Epidermal melanocyte (primary cell): Measurements from ENCODE around the gene CERS1.

Experiments used
- DNase-seq: peaks from one replicate; pipeline ENCODE4 v3.0.0; 2011; ENCODE audit warnings: low spot score; ENCODE audit not compliant: insufficient read length

The CERS1 gene

DNA sequence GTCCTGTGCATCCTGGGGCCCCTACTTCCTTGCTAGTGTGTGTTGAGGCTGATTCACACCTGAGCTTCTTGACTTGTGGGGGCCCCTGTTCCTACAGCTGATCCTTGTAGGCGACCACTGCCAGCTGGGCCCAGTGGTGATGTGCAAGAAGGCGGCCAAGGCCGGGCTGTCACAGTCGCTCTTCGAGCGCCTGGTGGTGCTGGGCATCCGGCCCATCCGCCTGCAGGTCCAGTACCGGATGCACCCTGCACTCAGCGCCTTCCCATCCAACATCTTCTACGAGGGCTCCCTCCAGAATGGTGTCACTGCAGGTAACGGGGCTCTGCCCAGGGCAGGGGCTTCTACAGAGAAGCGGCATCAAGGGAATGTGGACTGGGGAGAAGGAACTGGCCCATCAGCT, 38.7 kb downstream of the CERS1 start:
- DNase-seq: no peak

DNA sequence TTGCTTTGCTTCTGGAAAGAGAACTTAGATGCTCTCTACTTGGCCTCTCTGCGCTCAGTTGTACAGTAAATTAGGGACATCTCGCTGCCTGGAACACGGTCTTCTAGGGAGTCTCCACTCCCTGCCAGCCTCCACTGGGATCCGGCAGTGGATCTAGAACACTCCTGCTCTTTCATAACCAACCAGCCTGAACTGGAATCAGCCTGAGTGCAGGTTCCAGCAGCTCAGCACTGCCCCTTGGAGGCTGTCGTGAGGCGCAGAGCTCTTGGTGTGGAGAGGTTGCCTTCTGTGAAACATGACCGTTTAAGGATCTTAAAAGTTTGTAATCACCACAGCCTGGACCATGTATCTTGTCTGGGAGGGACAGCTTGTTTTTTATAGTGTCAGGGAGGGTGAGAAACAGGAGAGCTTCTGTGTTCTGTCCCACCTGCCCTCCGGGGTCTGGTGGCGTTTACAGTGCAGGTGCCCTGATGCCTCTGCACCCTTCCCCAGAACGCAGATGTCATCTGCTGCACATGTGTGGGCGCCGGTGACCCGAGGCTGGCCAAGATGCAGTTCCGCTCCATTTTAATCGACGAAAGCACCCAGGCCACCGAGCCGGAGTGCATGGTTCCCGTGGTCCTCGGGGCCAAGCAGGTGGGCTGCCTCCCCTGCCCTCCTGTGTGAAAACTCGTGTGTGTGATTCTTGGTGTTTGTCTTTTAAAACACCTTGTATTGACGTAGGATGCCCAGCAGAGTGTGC, 39.4 kb downstream of the CERS1 start:
- DNase-seq: no peak

DNA sequence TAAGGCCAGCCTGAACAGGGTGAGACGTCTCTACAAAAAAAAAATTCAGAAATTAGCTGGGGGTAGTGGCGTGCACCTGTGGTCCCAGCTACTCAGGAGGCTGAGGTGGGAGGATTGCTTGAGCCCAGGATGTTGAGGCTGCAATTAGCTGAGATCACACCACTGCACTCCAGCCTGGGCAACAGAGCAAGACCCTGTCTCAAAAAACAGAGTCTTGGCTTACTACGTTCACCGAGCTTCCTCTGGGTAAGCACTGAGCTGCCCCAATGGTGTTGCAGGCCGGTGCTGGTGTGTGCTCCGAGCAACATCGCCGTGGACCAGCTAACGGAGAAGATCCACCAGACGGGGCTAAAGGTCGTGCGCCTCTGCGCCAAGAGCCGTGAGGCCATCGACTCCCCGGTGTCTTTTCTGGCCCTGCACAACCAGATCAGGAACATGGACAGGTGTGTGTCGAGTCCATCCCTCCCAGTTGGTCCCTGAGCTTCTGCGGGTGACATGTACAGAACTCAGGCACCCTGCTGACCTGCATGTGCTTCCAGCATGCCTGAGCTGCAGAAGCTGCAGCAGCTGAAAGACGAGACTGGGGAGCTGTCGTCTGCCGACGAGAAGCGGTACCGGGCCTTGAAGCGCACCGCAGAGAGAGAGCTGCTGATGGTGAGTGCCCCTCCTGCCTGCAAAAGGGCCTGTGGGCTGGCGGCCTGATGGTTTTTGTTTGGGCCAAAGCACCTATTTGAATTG, 40.1 kb downstream of the CERS1 start:
- no peak for DNase-seq

DNA sequence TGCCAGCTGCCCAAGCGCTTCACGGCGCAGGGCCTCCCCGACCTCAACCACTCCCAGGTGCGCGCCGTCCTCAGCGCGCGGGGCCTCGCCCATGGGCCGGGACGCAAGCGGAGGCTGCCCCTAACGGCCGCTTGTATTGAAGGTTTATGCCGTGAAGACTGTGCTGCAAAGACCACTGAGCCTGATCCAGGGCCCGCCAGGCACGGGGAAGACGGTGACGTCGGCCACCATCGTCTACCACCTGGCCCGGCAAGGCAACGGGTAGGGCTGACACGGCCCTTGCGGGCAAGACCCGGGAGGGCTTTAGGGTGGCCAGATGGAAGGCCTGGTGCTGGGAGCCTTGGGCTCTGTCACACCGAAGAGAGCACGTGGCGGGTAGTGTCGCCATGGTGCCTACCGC, 41.0 kb downstream of the CERS1 start:
- no peak for DNase-seq

DNA sequence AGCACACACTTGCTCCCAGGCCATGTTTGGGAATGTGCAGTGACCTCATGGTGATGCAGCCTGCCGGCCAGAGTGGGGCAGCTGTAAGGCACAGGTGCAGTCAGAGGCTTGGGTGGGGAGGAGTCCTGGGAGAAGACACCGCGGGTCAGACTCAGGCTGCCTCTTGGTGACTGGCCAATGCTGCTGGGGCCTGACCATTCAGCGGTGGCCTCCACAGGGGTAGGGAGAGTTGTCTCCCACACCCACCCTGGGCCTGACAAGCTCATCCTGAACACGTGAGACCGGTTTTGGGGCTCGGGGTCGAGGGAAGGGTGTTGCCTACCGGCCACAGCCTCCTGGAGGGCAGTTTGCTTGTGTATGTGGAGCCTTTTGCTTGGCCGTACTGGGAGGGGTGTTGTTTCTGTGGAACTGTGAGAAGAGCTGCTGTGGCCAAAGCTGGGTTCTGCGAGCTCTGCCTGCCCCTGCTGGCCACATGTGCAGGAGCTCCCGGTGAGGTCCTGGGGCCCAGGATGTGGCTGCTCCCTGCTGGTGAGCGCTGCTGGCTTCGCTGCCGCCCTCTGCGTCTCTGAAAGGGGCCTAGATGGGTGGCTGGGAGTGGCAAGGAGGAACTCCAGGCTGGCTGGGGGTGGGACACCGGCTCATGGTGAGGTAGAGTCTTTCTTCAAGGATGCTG, 42.1 kb downstream of the CERS1 start:
- DNase-seq: no peak

- no peak for DNase-seq
Measured at GRCh38 chr19:18852648-18853047, 43.3 kb downstream of the CERS1 start.

DNA sequence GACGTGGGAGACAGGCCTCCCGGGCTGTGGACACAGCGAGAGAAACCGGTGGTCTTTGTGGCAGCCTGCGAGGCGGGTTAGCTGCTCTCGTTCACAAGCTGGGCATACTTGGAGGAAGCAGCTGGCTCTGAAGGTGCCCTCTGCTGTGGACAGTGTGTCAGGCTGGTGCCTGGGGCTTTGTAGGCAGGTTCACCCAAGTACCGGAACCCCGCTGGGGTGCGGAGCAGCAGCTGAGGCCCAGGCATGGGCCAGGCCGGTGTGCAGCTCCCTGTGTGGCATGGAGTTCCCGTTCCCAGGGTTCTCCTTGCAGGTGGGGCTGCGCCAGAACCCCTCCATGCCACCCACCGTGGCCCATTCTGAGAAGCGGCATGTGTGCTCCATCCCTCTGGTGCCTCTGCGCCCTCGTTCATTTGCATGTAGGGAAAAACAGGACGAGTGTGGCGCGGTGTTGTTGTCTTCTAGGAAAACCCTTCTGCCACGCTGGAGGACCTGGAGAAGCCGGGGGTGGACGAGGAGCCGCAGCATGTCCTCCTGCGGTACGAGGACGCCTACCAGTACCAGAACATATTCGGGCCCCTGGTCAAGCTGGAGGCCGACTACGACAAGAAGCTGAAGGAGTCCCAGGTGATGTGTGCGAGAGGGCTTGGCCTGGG, 44.2 kb downstream of the CERS1 start:
- no peak for DNase-seq

GRCh38 chr19:18850471-18851375, 45.2 kb downstream of the CERS1 start:
- DNase-seq: no peak

DNA sequence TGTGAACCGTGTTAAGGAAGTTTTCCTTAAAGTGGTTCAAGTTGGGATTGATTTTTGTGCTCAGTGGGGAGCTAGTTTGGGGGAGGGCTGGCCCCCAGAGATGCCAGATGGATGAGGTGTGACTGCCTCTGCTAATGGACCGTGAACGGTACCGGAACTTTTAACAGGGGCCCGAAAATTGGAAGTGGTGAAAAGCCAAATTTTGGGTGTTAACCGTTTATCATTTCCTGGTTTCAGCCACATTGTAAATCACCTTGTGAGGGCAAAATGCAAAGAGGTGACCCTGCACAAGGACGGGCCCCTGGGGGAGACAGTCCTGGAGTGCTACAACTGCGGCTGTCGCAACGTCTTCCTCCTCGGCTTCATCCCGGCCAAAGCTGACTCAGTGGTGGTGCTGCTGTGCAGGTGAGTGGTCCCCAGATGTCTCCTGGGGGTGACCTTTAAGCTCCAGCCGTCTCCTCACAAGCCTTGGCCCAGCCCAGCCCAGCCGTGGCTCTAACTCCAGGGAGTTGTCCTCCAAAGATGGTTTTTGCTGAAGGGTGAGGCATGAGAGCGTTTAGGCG, 46.0 kb downstream of the CERS1 start:
- no peak for DNase-seq

- DNase-seq: peak; percentile 66
Measured at GRCh38 chr19:18848878-18849661, 46.9 kb downstream of the CERS1 start.

- DNase-seq: peak; percentile 62
Measured at GRCh38 chr19:18847549-18848463, 48.2 kb downstream of the CERS1 start.

DNA sequence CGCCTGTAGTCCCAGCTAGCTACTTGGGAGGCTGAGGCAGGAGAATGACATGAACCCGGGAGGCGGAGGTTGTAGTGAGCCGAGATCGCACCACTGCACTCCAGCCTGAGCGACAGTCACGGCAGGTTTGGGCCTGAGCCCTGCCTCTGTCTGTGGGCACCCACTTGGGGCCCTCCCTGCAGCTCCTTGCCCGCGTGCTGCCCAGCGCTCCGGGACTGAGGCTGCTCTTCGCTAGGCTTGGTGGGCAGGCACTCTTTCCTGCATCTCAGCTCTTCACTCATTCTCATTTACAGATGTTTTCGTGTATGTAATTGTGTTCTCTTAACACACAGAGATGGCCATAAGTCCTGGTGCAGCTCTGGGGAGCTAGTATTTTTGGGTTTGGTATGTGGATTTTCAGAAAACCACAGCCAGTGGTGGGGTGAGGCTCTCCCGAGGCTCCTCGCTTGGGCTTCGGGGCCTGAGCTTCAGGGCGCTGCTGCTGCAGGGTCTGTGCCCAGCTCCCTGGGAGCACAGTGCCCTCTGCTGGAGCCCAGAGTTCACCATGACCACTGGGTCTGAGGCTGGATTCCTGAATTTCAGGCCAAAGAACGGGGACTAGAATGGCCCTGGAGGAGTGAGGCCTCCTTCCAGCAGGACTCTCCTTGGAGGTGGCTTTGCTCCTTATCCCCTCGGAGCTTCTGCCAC, 49.0 kb downstream of the CERS1 start:
- DNase-seq: peak; percentile 90

- no peak for DNase-seq
Measured at GRCh38 chr19:18845961-18846360, 50.0 kb downstream of the CERS1 start.

DNA sequence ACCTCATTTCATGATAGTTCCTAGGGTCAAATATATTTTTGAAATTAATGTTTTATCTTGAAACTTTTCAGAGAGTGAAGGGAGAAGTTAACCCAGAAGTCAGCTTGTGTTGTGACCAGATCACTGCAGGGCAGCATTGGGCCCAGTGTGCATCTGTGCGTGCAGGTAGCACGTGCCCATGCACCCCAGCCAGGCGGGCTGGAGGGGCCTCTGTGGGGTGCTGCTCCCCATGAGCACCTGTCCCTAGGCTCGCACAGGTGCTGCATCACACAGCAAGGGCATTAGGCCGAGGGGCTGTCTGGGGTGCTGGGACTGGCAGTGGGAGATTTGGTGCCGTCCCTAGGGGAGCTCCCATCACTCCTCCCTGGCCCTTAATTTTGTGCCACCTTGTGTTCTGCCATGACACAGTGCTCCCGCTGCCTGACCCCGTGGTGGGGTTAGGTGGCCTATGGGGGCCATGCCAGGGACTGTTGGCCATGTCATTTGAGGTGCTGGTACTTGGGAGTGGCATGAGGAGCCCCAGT, 51.1 kb downstream of the CERS1 start:
- DNase-seq: no peak

DNA sequence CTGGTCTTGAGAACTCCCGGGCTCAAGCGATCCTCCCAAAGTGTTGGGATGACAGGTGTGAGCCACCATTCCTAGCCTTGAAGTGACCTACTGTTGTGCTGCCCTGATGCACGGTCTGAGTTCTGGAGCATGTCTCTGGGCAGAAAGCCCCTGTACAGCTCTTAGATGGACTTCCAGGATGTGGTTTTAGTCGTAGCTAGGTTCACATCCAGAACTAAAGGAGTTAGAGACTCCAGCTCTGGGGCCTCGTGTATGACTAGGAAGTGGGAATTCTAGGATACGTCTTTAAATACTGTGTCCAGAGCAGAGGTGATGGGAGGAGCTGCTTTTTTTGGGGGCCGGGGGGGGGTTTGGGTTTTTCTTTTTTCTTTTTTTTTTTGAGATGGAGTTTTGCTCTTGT, 52.0 kb downstream of the CERS1 start:
- DNase-seq: no peak

GRCh38 chr19:18842166-18842565, 53.8 kb downstream of the CERS1 start:
- peak; percentile 7 for DNase-seq

DNA sequence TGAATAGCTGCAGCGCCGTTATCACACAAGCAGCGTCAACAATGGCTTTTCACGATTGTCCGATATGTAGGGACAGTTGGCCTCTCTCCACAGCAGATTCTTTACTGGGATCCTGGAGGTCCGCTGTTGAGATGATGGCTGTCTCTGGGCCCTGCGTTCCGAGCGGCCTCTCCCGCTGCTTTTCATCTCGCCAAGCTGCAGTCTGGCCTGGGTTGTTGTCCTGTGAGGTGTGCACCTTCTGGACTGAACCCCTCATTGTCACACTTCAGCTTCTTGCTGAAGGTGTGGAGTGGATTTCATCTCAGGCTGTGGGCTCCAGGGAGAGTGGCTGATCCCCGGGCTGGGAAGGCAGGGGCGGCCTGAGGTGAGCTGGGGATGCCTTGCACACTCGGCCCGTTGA, 54.6 kb downstream of the CERS1 start:
- no peak for DNase-seq
